ENCODE results near the gene WDR1. TPM values are rescaled to one million over a fixed set of nuclear protein-coding genes. Genes with fewer than 3 reads are reported as not detected.
"Not testable (repeated sequence)": the region's sequence is repeated elsewhere in the genome, so short reads cannot be mapped to it uniquely, and the experiment has no call there.

WDR1 gene
- total and polyA plus RNA-seq, 7 experiments from 2014 or later: 242 to 470 (median 330) TPM

DNA sequence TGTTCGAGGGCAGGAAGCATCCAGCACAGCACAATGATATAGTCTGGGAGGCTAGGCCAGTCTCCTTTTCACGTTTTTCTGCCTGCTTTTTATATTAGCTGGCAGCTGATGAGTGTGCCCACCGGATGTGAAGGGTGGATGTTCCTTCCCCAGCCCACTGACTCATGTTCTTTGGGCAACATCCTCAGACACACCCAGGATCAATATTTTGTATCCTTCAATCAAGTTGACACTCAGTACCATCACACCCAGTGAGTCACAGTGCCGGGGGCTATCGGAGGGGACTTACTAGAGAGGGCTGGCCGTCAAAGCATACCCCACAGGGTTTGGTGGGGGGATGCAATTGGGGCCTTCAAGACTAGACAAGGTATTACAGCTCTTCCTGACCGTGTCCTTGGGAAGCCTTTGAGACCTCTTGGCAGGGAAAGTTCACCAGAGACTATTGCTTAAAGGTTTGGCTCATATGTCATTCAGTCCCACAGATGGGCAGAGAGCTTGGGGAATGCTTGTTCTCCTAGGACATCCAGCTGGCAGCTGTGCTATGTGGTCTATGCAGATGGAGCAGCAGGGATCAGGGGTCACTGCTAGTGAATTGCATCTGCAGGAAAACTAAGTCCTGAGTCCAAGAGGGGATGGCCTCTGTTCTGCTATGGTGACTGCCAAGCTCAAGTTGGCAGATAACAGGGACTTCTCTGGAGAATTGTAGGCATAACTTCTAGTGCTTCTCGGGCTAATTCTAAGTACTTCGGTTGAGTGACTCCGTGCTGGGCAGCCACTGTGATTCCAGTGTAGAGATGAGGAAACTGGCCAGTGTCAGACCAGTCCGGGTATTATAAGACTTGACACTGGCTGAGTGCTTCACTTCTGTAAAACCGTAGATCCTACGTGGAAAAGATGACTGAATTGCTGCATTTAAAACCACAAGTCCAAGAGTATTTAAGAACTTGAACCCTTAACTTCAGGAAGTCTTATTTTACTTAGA lies 12.9 kb upstream of the WDR1 start:
- Histone ChIP-seq H3K9me3 (ENCODE audit: control insufficient read depth in 2 of 3, low read length in 3 of 3) (no peaks in the 10 kb centered on the region), H3K27ac (ENCODE audit: low read depth, low read length) (no peak overlapping the region), H3K4me3 (ENCODE audit: low read length) (no peak overlapping the region), H3K36me3 (ENCODE audit: control insufficient read depth in 2 of 3, insufficient read depth in 3 of 3, low read length in 3 of 3) (no peaks in the 10 kb centered on the region), H3K4me1 (ENCODE audit: control insufficient read depth in 2 of 2, insufficient read depth in 2 of 2, low read length in 2 of 2) (peaks cover 0 to 8% of the 10 kb centered on the region in 2 donors), H3K27me3 (ENCODE audit: control insufficient read depth in 2 of 2, insufficient read depth in 2 of 2, low read length in 2 of 2) (no peaks in the 10 kb centered on the region)
- CTCF ChIA-PET: interaction anchor here (0.6 to 1.8 kb wide), 2 partner anchors 12 to 417 kb away, joined by 4 read pairs; no protein-coding TSS in a partner anchor
- POLR2A ChIA-PET: interaction anchor here (0.7 to 4.2 kb wide), 2 partner anchors 11 to 29 kb away, joined by 3 to 46 read pairs; partner anchors contain the start of gene WDR1
- intact Hi-C loops (cut with micrococcal nuclease): no loop called here
- DNase-seq: no peak
- peaks cover 0 to 16% (median 9%) of the 10 kb centered on the region in 7 donors for H3K4me1 Mint-ChIP-seq
- H3K4me3 Mint-ChIP-seq: no peak overlapping the region
- H3K27ac Mint-ChIP-seq: no peak overlapping the region
- no peaks in the 10 kb centered on the region for H3K36me3 Mint-ChIP-seq
- no peak for ATAC-seq
- H3K27me3 Mint-ChIP-seq: no peaks in the 10 kb centered on the region
- H3K9me3 Mint-ChIP-seq: peaks cover 0 to 7% (median 0%) of the 10 kb centered on the region in 11 donors

DNA sequence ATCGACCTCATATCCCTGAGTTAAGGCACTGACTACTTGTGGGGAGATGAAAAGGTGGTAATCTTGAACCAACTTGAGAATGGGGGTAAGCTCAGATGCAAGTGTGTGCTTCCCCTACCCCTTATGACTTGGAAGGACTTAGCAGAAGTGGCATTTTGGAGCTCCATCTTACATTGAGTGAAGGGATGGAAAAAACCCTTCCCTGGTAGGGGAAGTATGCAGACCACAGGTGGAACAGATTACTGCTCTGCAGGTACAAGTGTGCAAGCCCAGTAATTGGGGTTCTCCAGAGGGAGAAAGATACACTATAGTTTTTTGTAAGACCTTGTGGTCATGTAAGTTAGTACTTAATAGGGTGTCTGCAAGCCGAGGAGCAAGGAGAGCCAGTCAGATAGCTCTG lies 12.2 kb upstream of the WDR1 start:
- no peak overlapping the region for H3K4me3 ChIP-seq (ENCODE audit: low read length)
- intact Hi-C loops (cut with micrococcal nuclease): no loop called here
- no peaks in the 10 kb centered on the region for H3K9me3 ChIP-seq (ENCODE audit: control insufficient read depth in 2 of 3, low read length in 3 of 3)
- H3K4me1 ChIP-seq (ENCODE audit: control insufficient read depth in 2 of 2, insufficient read depth in 2 of 2, low read length in 2 of 2): peaks cover 0 to 16% of the 10 kb centered on the region in 2 donors
- no peak overlapping the region for H3K27ac ChIP-seq (ENCODE audit: low read depth, low read length)
- ChIA-PET CTCF (interaction anchor here (0.7 to 1.8 kb wide), 2 partner anchors 9 to 11 kb away, joined by 4 read pairs; no protein-coding TSS in a partner anchor), POLR2A (interaction anchor here (4.2 kb wide), 1 partner anchor 10 kb away, joined by 46 read pairs; the partner anchor contains the start of gene WDR1)
- H3K36me3 Mint-ChIP-seq: no peaks in the 10 kb centered on the region
- H3K9me3 Mint-ChIP-seq: peaks cover 0 to 3% (median 0%) of the 10 kb centered on the region in 11 donors
- no peaks in the 10 kb centered on the region for H3K27me3 ChIP-seq (ENCODE audit: control insufficient read depth in 2 of 2, insufficient read depth in 2 of 2, low read length in 2 of 2)
- DNase-seq: no peak
- H3K4me3 Mint-ChIP-seq: no peak overlapping the region
- no peak for ATAC-seq
- H3K27me3 Mint-ChIP-seq: no peaks in the 10 kb centered on the region
- no peaks in the 10 kb centered on the region for H3K36me3 ChIP-seq (ENCODE audit: control insufficient read depth in 2 of 3, insufficient read depth in 3 of 3, low read length in 3 of 3)
- H3K27ac Mint-ChIP-seq: no peak overlapping the region
- H3K4me1 Mint-ChIP-seq: peaks cover under 1 to 23% (median 16%) of the 10 kb centered on the region in 7 donors

DNA sequence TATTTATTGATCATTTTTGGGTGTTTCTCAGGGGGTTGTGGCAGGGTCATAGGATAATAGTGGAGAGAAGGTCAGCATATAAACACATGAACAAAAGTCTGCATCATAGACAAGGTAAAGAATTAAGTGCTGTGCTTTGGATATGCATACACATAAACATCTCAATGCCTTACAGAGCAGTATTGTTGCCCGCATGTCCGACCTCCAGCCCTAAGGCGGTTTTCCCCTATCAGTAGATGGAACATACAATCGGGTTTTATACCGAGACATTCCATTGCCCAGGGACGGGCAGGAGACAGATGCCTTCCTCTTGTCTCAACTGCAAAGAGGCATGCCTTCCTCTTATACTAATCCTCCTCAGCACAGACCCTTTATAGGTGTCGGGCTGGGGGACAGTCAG lies 10.9 kb upstream of the WDR1 start:
- DNase-seq; H3K36me3 Mint-ChIP-seq; H3K27me3 ChIP-seq (ENCODE audit: control insufficient read depth in 2 of 2, insufficient read depth in 2 of 2, low read length in 2 of 2); H3K27ac ChIP-seq (ENCODE audit: low read depth, low read length); H3K9me3 Mint-ChIP-seq; H3K27me3 Mint-ChIP-seq; ATAC-seq; H3K4me3 Mint-ChIP-seq; H3K9me3 ChIP-seq (ENCODE audit: control insufficient read depth in 2 of 3, low read length in 3 of 3); H3K4me3 ChIP-seq (ENCODE audit: low read length); H3K36me3 ChIP-seq (ENCODE audit: control insufficient read depth in 2 of 3, insufficient read depth in 3 of 3, low read length in 3 of 3); intact Hi-C loops (cut with micrococcal nuclease); H3K27ac Mint-ChIP-seq: not testable (repeated sequence)
- H3K4me1 Mint-ChIP-seq: peaks cover 9 to 36% (median 28%) of the 10 kb centered on the region in 7 donors
- H3K4me1 ChIP-seq (ENCODE audit: control insufficient read depth in 2 of 2, insufficient read depth in 2 of 2, low read length in 2 of 2): peaks cover 0 to 28% of the 10 kb centered on the region in 2 donors
- ChIA-PET CTCF (interaction anchor here (1.8 kb wide), 1 partner anchor 10 kb away, joined by 4 read pairs; no protein-coding TSS in a partner anchor), POLR2A (interaction anchor here (4.2 kb wide), 1 partner anchor 9 kb away, joined by 46 read pairs; the partner anchor contains the start of gene WDR1)

DNA sequence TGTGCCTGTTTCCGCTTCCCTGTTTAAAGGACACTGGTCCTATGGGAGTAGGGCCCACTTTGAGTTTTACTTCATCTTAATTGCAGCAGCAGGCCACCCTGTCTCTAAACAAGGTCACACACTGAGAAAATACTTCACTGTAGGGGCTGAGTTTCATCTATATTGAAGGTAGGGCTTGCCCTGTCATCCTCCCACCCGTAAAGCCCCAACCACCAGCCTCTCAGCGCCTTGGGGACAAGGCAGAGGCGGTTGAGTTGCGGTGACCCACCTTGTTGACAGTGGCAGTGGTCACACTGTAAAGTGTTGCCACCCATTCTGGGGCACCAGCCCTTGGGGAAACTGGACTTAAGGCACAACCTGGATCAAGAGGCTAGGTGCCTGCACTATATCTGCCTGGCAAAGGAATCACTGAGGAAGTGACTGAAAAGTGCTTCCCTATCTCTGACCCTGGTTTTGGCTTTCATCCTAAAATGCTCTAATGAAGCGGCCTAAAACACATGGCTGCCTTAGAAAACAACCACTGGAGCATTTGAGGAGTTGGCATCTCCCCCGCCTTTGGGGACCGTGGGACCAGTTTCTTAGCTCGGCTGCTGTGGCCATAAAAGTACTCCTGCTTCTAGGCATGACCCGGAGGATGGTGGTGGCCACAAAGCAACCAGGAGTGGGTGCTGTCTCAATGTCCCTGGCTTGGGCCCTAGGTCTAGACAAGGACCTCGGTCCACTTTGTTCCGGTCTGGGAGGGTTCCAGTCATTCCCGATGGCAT lies 7.8 kb upstream of the WDR1 start:
- intact Hi-C loops (cut with micrococcal nuclease): no loop called here
- peaks cover 0 to 3% (median 0%) of the 10 kb centered on the region in 11 donors for H3K9me3 Mint-ChIP-seq
- Histone ChIP-seq H3K27ac (ENCODE audit: low read depth, low read length) (peak overlapping the region; percentile 40), H3K4me3 (ENCODE audit: low read length) (no peak overlapping the region), H3K9me3 (ENCODE audit: control insufficient read depth in 2 of 3, low read length in 3 of 3) (no peaks in the 10 kb centered on the region), H3K4me1 (ENCODE audit: control insufficient read depth in 2 of 2, insufficient read depth in 2 of 2, low read length in 2 of 2) (peaks cover 0 to 48% of the 10 kb centered on the region in 2 donors), H3K27me3 (ENCODE audit: control insufficient read depth in 2 of 2, insufficient read depth in 2 of 2, low read length in 2 of 2) (no peaks in the 10 kb centered on the region), H3K36me3 (ENCODE audit: control insufficient read depth in 2 of 3, insufficient read depth in 3 of 3, low read length in 3 of 3) (no peaks in the 10 kb centered on the region)
- DNase-seq (no peak), ATAC-seq (peak; percentile 16)
- no peaks in the 10 kb centered on the region for H3K36me3 Mint-ChIP-seq
- H3K27ac Mint-ChIP-seq: peak overlapping the region; percentile 58 to 100 (median 83)
- ChIA-PET POLR2A (interaction anchor here (1.2 to 10.8 kb wide), 4 partner anchors 7 to 34 kb away, joined by 3 to 341 read pairs (median 58); partner anchors contain the start of gene WDR1), CTCF (no interaction called here)
- H3K4me1 Mint-ChIP-seq: peaks cover 18 to 67% (median 54%) of the 10 kb centered on the region in 7 donors
- peak overlapping the region; percentile 4 to 84 (median 76) for H3K4me3 Mint-ChIP-seq
- no peaks in the 10 kb centered on the region for H3K27me3 Mint-ChIP-seq

- Mint-ChIP-seq H3K4me1 (peaks cover 24 to 76% (median 62%) of the 10 kb centered on the region in 7 donors), H3K4me3 (peak overlapping the region; percentile 4 to 84 (median 76)), H3K27ac (peak overlapping the region; percentile 62 to 100 (median 83)), H3K36me3 (no peaks in the 10 kb centered on the region), H3K27me3 (no peaks in the 10 kb centered on the region), H3K9me3 (peaks cover 0 to 3% (median 0%) of the 10 kb centered on the region in 11 donors)
- ATAC-seq: peak; percentile 36
- DNase-seq: peak in 6 of 9 donors; percentile 31 to 58 (median 53)
- ChIA-PET POLR2A (interaction anchor here (1.2 to 10.8 kb wide), 4 partner anchors 9 to 35 kb away, joined by 3 to 341 read pairs (median 51); no protein-coding TSS in a partner anchor), CTCF (no interaction called here)
- no peaks in the 10 kb centered on the region for H3K9me3 ChIP-seq (ENCODE audit: control insufficient read depth in 2 of 3, low read length in 3 of 3)
- peaks cover 0 to 57% of the 10 kb centered on the region in 2 donors for H3K4me1 ChIP-seq (ENCODE audit: control insufficient read depth in 2 of 2, insufficient read depth in 2 of 2, low read length in 2 of 2)
- H3K27me3 ChIP-seq (ENCODE audit: control insufficient read depth in 2 of 2, insufficient read depth in 2 of 2, low read length in 2 of 2): no peaks in the 10 kb centered on the region
- no peaks in the 10 kb centered on the region for H3K36me3 ChIP-seq (ENCODE audit: control insufficient read depth in 2 of 3, insufficient read depth in 3 of 3, low read length in 3 of 3)
- peak overlapping the region; percentile 40 for H3K27ac ChIP-seq (ENCODE audit: low read depth, low read length)
- intact Hi-C loops (cut with micrococcal nuclease): no loop called here
- no peak overlapping the region for H3K4me3 ChIP-seq (ENCODE audit: low read length)
Observed at GRCh38 chr4:10123227-10124101, 6.9 kb upstream of the WDR1 start.

Data from naive thymus-derived CD4-positive, alpha-beta T cell (primary cell).